Fibroblast of the aortic adventitia (primary cell): ENCODE data around the gene ARL10. TPM values are rescaled to one million over a fixed set of nuclear protein-coding genes. Genes with fewer than 3 reads are reported as not detected.

Source experiments
- DNase-seq: peaks from one replicate; pipeline ENCODE4 v3.0.0-alpha.2; 2010; ENCODE audit warnings: low read depth
- H3K4me3 ChIP-seq: 2 replicates; pipeline ENCODE4 v1.5.1; 2011; ENCODE audit warnings: low read depth, mild to moderate bottlenecking, control low read depth, low read length, moderate library complexity
- total RNA-seq: library from RNA; depleted of rRNA; stranded (reverse); fragments of >200 nt; gene quantifications from 2 replicates; pipeline ENCODE4 v1.2.3, GENCODE V29; 2012; ENCODE audit warnings: low replicate concordance
- TF ChIP-seq, protein P1 (sequence below): IDR thresholded peaks from 2 replicates; pipeline ENCODE4 v1.5.1; 2011; ENCODE audit warnings: mild to moderate bottlenecking, low read length, control low read depth, inconsistent platforms; ENCODE audit not compliant: insufficient read depth

ARL10 gene
- total RNA-seq, 1 donor: 9.3 TPM

DNA sequence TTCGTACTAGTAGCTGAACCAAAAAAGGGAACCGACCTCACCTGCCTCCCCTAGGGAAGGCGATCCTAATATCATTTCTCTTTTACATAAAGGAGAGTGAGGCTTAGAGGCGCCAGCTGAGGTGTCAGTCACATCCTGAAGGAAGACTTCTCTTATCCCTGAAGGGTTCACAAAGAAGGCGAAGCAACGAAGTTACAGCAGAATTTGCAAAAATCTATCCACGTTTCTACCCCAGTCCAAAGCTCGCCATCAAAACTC lies 3.1 kb upstream of the ARL10 start:
- TF ChIP-seq, protein P1, sequence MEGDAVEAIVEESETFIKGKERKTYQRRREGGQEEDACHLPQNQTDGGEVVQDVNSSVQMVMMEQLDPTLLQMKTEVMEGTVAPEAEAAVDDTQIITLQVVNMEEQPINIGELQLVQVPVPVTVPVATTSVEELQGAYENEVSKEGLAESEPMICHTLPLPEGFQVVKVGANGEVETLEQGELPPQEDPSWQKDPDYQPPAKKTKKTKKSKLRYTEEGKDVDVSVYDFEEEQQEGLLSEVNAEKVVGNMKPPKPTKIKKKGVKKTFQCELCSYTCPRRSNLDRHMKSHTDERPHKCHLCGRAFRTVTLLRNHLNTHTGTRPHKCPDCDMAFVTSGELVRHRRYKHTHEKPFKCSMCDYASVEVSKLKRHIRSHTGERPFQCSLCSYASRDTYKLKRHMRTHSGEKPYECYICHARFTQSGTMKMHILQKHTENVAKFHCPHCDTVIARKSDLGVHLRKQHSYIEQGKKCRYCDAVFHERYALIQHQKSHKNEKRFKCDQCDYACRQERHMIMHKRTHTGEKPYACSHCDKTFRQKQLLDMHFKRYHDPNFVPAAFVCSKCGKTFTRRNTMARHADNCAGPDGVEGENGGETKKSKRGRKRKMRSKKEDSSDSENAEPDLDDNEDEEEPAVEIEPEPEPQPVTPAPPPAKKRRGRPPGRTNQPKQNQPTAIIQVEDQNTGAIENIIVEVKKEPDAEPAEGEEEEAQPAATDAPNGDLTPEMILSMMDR: no peak
- peak overlapping the region; percentile 96 for H3K4me3 ChIP-seq
- DNase-seq: no peak

DNA sequence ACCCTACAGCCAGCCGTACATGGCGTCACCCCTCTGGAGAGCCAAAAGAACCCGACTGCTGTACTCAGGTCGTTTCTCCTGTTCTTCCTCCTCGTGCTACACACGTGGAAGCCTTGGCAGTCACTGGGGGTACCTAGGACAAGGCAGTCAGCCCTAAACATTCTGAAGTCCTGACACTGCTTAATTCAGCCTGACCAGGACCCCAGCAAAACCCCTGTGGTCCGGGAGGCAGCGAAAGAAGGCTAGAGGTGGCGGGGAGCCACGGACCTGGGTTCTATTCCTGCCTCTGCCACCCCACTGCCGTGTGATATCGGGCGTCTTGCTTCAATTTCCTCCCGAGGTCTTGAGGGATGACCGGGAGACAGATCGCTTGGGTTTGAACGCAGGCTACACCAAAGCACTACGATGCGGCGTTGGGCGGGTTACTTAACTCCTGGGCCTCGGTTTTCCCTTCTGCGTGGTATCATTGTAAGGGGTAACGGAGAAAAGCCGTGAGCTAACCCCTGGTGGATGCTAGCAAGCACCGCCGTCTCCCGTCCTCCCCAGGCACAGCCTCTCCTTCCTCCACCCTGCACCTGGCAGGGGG lies 429 bp upstream of the ARL10 start:
- TF ChIP-seq, protein P1: no peak
- DNase-seq: peak; percentile 15
- H3K4me3 ChIP-seq: peak overlapping the region; percentile 72

DNA sequence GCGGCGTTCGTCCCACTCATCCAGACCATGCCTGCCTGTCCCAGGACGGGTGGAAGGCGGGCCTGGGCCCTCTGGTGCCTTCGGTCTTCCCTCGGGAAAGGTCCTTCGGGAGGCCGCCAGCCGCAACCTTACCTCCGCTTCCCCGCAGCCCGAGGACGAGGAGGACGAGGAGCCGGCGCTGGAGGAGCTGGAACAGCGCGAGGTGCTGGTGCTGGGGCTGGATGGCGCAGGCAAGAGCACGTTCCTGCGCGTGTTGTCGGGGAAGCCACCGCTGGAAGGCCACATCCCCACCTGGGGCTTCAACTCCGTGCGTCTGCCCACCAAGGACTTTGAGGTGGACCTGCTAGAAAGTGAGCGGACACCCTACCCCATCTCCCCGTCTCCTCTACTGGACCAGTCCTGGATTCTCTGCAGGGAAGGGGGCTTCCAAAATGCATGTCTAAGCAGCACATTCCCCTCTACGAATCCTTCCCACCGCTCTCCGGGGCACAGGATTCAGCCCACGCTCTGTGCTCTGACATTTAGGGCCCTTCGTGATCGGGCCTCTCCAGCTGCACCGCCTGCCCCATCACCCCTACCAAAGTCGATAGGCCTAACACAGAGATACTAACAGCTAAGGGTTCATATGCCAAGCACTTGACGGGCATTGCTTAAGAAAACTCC lies 1.1 kb downstream of the ARL10 start:
- DNase-seq: no peak
- TF ChIP-seq, protein P1: no peak
- H3K4me3 ChIP-seq: peak overlapping the region; percentile 72

DNA sequence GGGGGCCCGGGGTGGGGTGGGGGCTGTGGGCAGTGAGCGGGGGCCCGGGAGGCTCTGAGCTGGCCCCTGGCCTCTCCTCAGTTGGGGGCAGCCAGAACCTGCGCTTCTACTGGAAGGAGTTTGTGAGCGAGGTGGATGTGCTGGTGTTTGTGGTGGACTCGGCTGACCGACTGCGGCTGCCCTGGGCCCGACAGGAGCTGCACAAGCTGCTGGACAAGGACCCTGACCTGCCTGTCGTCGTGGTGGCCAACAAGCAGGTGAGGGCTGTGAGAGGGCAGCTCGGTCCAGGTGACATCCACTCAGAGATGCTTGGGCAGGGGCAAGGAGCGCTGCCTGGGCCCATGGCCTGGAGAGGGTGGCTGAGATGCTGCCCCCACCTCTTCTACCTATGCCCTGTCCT lies 3.4 kb downstream of the ARL10 start:
- TF ChIP-seq, protein P1: no peak
- no peak for DNase-seq
- H3K4me3 ChIP-seq: no peak overlapping the region

DNA sequence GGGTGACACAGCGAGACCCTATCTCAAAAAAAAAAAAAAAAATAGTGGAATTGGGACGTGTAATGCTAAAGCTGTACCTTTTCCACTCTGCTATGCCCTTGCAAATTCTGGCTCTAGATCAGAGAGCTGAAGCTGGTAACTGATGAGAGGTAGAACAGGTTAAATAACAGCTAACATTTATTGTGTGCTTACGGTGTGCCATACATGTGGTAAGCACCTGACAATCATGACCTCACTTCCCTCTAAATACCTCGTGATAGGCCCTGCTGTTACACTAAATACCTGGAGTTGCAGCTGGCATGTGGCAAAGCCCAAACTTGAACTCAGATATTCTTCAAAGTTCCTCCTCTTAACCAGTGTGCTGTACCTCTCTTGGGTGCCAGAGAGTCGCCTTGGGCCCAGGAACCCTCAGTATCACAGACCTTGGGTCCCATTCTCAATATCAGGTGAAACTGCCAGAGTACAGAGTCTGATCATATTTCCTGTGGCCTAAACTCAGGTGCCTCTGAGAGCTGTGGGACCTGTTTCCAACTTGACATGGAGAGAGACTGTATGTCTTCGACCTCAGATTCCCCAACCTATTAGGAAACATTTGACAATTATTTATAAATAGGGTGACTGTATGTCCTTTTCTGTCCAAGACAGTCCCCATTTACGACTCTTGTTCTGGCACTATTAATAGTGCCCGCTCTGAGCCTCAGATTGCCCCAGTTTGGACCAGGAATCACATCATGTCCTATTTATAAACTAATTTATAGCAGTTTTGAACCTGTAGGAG lies 4.8 kb downstream of the ARL10 start:
- no peak overlapping the region for H3K4me3 ChIP-seq
- no peak for DNase-seq
- TF ChIP-seq, protein P1: no peak

DNA sequence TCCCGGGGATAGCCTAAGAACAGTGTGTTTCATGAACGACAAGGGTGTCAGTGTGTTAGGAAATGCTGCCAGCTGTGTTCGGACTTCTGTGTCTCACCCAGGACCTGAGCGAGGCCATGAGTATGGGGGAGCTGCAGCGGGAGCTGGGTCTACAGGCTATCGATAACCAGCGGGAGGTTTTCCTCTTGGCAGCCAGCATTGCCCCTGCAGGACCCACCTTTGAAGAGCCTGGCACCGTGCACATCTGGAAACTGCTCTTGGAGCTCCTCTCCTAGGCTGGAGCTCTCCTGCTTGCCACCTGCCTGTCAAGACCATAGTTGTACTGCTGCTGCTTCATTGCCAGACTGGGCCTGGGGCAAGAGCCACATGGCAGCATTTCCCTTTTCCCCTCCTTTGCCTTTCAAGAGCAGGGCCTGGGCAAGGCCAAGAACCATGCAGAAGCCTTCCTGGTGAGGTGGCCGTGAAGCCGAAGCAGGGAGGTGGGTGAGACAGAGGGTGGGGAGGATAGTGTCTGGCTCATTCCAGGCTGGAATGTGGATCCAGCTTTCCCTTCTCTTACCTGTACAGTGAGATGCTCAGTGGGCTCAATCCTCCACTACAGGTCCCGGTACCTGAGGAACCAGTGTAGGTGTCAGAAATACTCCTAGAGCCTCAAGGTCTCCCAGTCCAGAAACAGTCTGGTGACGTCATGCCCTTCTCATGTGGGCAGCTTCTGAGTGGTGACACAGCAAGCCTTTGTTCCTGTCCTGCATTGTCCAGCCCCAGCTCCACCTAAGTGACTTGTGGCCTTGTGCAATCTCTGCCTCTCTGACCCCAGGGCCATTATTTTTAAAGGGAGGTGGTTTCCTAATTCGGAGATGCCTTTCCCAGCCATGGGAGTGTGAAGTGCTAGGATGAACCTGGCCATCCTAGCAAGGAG lies 6.6 kb downstream of the ARL10 start:
- TF ChIP-seq, protein P1: no peak
- H3K4me3 ChIP-seq: no peak overlapping the region
- no peak for DNase-seq
